HG03135 (cell line): ENCODE measurements around the gene UCHL1.
"Not testable (repeated sequence)": the region's sequence is repeated elsewhere in the genome, so short reads cannot be mapped to it uniquely, and the experiment has no call there.

Experiments
- ATAC-seq: cut with Tn5 transposase; IDR thresholded peaks from one replicate; pipeline ENCODE4 v1.9.1; 2021; ENCODE audit warnings: mild to moderate bottlenecking, moderate library complexity; ENCODE audit not compliant: unreplicated experiment

UCHL1 gene

DNA sequence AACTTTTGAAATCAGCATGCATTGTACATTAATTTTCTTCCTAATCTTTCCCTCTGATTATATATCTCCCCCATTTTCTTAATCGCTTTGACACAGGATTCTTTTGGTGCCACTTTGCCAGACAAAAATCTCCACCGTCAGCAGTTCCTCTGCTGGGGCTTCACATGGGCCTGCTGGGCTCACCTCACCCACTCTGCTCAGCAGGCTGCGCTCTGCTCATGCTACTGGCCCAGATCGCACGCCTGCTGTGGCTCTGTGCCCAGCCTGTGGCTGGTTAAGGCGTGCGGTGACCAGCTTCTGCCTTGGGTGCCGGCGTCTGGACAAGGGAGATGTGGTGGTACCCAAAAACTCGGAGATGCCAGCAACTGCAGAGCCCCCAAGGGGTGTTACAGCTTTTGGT lies 31.1 kb downstream of the UCHL1 start:
- ATAC-seq = no peak

GRCh38 chr4:41288254-41288653 lies 31.5 kb downstream of the UCHL1 start:
- ATAC-seq = no peak

DNA sequence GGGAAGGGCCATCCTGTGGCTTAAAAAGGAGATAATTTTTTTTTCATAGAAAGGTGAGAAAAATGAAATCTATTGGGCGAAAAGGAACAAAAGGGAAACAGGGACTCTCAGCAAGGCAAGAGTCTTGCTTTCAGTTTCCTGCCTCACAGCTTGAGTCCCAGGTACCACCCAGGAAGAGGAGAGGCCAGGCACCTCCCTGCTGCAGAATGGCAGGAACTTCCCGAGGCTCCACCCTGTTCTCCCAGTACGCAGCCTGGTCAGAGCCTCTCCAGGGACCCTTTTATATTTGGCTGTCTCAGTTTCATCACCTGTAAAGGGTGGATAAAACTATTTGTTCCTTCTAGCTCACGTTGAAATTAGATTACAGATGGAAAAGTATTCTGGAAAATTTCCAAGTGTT lies 33.8 kb downstream of the UCHL1 start:
- no peak for ATAC-seq

DNA sequence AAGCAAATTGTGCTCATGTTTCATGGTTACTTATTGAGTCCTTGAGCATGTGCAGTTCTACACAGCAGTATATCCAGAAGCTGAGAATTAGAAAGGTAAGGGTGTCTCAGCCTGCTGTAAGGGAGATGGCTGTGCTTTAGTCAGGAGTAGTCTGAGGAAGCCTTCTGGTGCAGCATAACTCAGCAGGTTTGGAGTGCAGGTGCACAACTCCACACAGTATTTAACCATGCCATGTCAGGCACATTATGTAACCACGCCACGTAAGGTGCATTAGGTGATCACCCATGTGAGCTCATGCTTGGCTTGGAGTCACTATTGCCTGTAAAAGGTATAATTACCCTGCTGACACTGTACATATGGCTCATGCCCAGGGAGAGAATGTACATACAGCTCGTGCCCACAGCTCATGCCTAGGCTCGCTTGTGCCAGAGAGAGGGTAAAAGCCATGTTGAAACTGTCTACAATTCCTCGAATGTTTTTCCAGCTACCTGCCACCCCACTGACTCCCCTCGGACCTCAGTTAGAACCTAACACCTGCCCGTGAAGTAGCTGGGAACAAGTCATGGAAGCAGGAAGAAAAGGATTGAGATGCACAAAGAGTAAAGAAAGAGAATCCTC lies 37.8 kb downstream of the UCHL1 start:
- no peak for ATAC-seq

- no peak for ATAC-seq
These were observed 40.3 kb downstream of the UCHL1 start for GRCh38 chr4:41296995-41297394.

GRCh38 chr4:41297832-41298231 lies 41.1 kb downstream of the UCHL1 start:
- no peak for ATAC-seq

DNA sequence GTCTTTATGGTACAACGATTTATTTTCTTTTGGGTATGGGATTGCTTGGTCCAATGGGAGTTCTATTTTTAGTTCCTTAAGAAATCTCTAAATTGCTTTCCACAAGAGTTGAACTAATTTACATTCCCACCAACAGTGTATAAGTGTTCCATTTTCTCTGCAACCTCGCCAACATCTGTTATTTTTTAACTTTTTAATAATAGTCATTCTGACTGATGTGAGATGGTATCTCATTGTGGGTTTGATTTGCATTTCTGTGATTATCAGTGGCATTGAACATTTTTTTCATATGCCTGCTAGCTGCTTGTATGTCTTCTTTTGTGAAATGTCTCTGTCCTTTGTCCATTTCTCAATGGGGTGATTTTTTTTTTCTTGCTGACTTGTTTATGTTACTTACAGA lies 42.8 kb downstream of the UCHL1 start:
- no peak for ATAC-seq

DNA sequence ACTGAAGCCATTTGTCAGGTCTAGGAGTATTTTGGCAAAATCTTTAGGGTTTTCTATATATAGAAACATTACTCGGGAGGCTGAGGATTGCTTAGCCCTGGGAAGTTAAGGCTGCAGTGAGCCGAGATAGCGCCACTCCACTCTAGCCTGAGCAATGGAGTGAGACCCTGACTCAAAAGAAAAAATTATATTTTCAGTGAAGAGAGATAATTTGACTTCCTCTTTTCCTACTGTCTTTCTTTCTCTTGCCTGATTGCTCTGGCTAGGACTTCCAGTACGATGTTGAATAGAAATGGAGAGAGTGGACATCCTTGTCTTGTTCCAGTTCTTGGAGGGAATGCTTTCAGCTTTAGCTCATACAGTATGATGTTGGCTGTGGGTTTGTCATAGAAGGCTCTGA lies 44.4 kb downstream of the UCHL1 start:
- no peak for ATAC-seq

DNA sequence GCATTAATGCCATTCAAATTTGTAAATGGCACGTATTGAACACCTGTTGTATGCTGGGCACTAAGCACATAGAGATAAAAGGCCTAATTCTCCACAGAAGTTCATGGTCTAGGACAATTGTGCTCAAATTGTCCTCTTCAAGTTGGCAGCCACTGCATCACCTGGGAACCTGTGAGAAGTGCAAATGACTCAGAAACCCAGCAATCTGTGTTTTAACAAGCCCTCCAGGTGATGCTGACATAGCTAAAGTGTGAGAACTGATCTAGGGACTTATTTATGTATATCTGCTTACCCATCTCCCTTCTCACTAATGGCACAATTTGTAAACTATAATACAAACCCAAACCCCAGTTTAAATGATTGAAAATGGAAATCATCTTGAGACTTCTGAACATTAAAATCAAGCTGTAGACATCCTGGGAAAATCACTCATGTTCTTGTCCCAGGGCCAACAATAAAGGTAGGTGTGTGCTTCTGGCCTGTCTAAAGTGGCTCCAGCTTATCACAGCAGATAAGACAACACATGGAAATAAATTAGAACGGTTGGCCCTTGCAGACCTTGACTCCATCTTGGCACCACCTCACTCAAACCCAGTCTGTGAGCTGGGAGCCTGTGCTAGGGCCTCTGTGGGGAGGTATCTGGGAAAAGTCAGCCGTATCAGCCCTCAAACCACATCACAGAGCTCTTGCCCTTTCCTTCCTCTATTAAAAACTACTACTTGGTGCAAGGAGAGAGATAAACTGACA lies 46.8 kb downstream of the UCHL1 start:
- ATAC-seq = no peak

DNA sequence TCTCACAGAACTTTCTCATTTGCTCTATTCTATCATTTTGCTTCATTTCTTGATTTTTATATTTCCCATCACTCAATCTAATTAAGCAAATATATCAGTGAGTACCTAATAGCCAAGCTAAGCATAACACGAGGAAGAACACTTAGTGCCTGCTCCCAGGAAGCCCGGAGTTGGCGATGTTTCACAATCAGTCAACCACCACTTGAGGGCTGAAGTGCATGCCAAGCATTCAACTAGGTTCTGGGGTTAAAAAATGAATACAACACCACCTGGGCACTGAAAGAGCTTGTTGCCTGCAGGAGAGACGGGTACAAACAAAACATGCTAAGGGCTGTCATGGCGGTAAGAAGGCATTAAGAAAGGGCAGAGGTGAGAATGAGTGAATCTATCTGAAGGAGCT lies 47.5 kb downstream of the UCHL1 start:
- no peak for ATAC-seq

- no peak for ATAC-seq
These were observed 48.7 kb downstream of the UCHL1 start for GRCh38 chr4:41305476-41305875.

GRCh38 chr4:41307638-41308037 lies 50.9 kb downstream of the UCHL1 start:
- no peak for ATAC-seq

GRCh38 chr4:41308398-41308797 lies 51.7 kb downstream of the UCHL1 start:
- ATAC-seq = no peak

- ATAC-seq = not testable (repeated sequence)
These were observed 58.7 kb downstream of the UCHL1 start for GRCh38 chr4:41315426-41315825.

DNA sequence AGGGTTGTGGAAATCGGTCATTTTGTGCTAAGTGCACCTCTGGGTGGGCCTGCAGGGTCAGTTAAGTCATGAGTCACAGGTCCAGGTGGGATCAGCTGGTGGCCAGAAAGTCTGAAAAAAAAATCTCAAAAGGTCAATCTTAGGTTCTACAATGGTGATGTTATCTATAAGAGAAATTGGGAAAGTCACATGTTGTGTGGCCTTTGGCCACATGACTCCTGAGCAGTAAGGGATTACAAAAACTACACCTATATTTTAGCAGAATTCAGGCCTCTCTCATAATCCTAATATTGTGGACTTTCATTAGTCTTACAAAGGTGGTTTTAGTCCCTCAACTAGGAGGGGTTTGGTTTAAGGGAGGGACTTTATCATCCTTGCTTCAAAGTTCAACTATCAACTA lies 59.1 kb downstream of the UCHL1 start:
- ATAC-seq = no peak
